IPS-20b (cell line): ENCODE data around the gene RMND1.
"Not testable (repeated sequence)": the region's sequence is repeated elsewhere in the genome, so short reads cannot be mapped to it uniquely, and the experiment has no call there.

Experiments used
- H3K27ac ChIP-seq: one replicate; pipeline ENCODE4 v1.5.1; 2013; ENCODE audit warnings: low read length
- H3K27me3 ChIP-seq: 2 replicates; pipeline ENCODE4 v1.6.1; 2013; ENCODE audit warnings: mild to moderate bottlenecking, low read length, inconsistent platforms; ENCODE audit not compliant: insufficient read depth
- H3K36me3 ChIP-seq: 2 replicates; pipeline ENCODE4 v1.6.1; 2013; ENCODE audit warnings: low read depth, mild to moderate bottlenecking, inconsistent platforms, low read length, moderate library complexity; ENCODE audit not compliant: insufficient read depth
- H3K4me1 ChIP-seq: 2 replicates; pipeline ENCODE4 v1.6.1; 2013; ENCODE audit warnings: mild to moderate bottlenecking, control low read depth, inconsistent platforms, low read length, moderate library complexity; ENCODE audit not compliant: insufficient read depth
- H3K4me3 ChIP-seq: 2 replicates; pipeline ENCODE4 v1.5.1; 2013; ENCODE audit warnings: mild to moderate bottlenecking, low read length, inconsistent platforms
- H3K9ac ChIP-seq: 2 replicates; pipeline ENCODE4 v1.6.1; 2013; ENCODE audit warnings: low read depth, mild to moderate bottlenecking, inconsistent platforms, low read length, moderate library complexity
- H3K9me3 ChIP-seq: 2 replicates; pipeline ENCODE4 v1.6.1; 2013; ENCODE audit warnings: mild to moderate bottlenecking, low read depth, low read length, inconsistent platforms; ENCODE audit not compliant: insufficient read depth

The RMND1 gene

GRCh38 chr6:151356983-151357382 lies 94.9 kb downstream of the RMND1 start:
- H3K9ac ChIP-seq, H3K27me3 ChIP-seq, H3K4me3 ChIP-seq, H3K27ac ChIP-seq, H3K4me1 ChIP-seq, H3K9me3 ChIP-seq: not testable (repeated sequence)
- peaks cover 39% of the 10 kb centered on the region; the same call in 1 of the 2 replicates for H3K36me3 ChIP-seq
